22Rv1 (cell line): Measurements from ENCODE around the gene SUGP2.
A peak's percentile ranks its signal among the peaks of the same experiment; 100 is the strongest.

ENCODE experiments used
- H3K27ac ChIP-seq: fragments of 450-650 bp; 2 replicates; pipeline ENCODE4 v1.5.1; 2017
- ZFX ChIP-seq: fragments of 450-650 bp; IDR thresholded peaks from 2 replicates; pipeline ENCODE4 v1.6.1; 2017; ENCODE audit warnings: antibody characterized with exemption, borderline replicate concordance
- TF ChIP-seq, protein P1 (sequence below): fragments of 450-650 bp; IDR thresholded peaks from 2 replicates; pipeline ENCODE4 v1.5.1; 2017; ENCODE audit warnings: mild to moderate bottlenecking

SUGP2 gene

DNA sequence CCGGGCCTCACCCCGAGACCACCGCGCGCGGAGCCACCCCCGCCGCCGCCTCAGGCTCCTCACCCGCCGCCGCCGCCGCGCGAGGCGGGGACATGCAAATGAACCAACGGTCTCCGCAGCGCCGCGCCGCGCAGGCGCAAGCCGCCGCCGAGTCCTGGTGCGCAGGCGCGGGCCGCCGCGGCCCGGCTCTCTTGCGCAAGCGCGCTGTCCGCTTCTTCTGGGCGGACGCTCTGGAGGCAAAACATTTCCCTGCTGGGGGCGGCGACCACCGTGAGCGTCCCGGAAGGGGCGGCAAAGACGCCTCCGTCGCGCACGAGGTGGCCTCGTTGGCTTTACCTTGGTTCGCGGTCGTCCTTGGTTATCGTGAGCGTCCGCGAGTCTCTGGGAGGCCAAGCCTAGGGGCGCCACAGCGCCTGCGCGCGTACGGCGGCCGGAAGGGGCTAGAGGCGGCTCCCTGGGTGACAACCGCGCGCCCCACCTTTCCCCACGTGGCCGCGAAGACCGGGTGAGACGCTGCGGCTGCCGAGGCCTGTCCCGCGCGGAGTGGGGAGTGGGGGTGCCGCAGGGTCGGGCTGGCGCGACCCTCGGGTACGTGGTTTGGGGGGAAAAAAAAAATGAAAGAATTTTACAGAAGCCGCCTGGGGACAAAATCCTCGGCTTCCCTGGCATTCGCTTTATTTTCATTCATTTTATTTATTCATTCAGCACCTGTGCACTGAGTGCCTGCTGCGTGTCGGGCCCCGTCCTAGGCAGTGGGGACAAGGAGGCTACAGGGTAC, at the start of gene SUGP2, which contains the start of gene ARMC6:
Gene SUGP2 (minus strand): TSS at position 92 of the 778 bp plus-strand sequence. CDS start 2,446 bp downstream, outside the sequence.
Gene ARMC6 (plus strand): TSS at position 178 of the 778 bp plus-strand sequence. CDS start 607 bp downstream, outside the sequence.
- peak within 1 kb of the TSS; percentile 94 for H3K27ac ChIP-seq
- TF ChIP-seq ZFX = no peak
- TF ChIP-seq, protein P1, sequence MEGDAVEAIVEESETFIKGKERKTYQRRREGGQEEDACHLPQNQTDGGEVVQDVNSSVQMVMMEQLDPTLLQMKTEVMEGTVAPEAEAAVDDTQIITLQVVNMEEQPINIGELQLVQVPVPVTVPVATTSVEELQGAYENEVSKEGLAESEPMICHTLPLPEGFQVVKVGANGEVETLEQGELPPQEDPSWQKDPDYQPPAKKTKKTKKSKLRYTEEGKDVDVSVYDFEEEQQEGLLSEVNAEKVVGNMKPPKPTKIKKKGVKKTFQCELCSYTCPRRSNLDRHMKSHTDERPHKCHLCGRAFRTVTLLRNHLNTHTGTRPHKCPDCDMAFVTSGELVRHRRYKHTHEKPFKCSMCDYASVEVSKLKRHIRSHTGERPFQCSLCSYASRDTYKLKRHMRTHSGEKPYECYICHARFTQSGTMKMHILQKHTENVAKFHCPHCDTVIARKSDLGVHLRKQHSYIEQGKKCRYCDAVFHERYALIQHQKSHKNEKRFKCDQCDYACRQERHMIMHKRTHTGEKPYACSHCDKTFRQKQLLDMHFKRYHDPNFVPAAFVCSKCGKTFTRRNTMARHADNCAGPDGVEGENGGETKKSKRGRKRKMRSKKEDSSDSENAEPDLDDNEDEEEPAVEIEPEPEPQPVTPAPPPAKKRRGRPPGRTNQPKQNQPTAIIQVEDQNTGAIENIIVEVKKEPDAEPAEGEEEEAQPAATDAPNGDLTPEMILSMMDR = no peak

DNA sequence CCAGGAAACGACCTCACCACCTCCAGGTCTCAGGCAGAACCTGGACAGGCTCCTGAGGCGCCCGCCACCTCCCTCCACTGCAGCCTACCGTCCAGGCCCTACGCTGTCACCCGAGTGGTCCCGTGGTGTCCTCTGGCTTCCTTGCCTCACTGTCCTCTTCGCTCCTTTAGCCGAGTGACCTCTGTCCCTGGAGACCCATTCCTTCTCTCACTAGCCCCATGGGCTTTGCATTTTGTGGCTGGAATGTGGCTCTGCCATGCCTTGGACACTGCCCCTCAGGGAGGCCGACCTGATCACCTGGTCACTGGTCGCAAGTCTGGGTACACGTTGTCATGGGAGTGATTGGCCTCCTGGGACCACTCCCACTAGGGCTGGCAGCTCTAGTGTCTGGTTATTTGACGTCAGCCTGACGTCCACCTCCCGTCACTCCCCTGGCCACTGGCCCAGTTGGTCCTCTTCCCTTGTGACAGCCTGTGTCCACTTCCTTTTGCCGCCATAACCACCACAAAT, 48.4 kb upstream of the SUGP2 start:
- no peak overlapping the region for H3K27ac ChIP-seq
- TF ChIP-seq, protein P1 = no peak
- no peak for TF ChIP-seq ZFX

DNA sequence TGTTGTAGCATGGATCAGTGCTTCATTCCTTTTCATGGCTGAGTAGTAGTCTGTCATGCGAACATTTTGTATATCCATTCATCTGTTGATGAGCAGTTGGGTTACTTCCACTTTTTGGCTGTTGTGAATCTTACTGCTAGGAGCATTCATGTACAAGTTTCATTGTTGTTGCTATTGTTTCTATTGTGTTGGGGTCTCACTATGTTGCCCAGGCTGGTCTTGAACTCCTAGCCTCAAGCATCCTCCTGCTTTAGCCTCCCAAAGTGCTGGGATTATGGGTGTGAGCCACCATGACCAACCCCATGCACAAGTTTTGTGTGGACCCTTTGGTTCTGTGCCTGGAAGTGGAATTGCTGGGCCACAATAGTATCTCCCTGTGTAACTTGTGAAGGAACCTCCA, 46.3 kb upstream of the SUGP2 start:
- H3K27ac ChIP-seq = no peak overlapping the region
- TF ChIP-seq, protein P1 = no peak
- no peak for TF ChIP-seq ZFX

DNA sequence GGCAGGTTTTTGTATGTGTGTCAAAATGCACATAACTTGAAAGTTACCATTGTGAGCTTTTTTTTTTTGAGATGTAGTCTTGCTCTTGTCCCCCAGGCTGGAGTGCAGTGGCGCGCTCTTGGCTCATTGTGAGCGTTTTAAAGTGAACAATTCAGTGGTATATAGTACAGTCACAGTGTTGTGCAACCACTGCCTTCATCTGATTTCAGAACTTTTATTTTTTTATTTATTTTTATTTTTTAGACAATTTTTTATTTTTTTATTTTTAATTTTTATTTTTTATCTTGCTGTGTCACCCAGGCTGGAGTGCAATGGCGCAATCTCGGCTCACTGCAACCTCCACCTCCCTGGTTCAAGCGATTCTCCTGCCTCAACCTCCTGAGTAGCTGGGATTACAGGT, 45.5 kb upstream of the SUGP2 start:
- H3K27ac ChIP-seq = no peak overlapping the region
- TF ChIP-seq ZFX = no peak
- TF ChIP-seq, protein P1 = no peak

DNA sequence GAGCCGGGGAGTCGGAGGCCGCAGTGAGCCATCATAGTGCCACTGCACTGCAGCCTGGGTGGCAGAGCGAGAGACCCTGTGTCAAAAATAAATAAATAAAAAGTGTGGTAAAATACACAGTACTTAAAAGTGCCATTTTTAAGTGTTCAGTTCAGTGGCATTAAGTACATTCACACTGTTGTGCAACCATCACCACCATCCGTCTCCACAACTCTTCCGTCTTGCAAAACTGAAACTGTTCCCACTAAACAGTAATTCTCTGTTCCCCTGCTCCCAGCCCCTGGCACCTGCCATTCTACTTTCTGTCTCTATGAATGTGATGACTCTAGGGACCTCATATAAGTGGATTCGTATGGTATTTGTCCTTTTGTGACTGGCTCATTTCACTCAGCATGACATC, 43.8 kb upstream of the SUGP2 start:
- no peak for TF ChIP-seq ZFX
- TF ChIP-seq, protein P1 = no peak
- no peak overlapping the region for H3K27ac ChIP-seq

DNA sequence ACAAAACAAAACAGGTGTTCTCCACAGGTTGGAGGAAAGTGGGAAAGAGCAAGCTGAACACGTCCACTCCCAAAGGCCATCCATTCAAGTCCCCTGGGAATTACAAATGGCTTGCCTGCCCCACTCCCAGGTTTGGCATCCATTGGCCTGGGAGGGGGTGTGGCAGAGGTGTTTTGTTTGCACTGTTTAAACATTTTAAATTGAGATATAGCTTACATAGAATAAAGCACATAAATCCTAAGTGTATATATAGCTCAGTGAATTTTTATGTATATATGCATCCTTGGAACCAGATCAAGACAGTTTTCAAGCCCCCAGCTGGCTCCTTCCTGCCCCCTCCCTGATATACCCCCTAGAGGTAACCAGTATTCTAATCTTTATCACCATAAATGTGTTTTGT, 43.2 kb upstream of the SUGP2 start:
- H3K27ac ChIP-seq = no peak overlapping the region
- TF ChIP-seq ZFX = no peak
- TF ChIP-seq, protein P1 = no peak

DNA sequence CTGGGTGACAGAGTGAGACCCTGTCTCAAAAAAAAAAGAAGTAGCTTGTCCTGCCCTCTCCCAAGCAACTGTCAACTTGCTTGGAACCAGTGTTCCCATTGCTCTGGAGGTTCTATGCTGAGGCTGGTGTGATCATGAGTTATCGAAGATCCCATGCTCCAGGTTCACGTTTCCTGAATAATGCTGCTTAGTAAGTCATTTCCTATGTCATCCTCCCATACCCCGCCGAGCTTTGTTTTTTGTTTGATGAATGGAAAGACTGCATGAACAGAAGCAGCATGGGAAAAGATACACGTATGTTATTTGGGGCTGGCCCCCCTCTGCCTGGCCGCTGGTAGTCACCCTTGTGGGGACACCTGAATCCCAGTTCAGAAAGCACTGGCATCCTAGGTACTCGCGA, 41.8 kb upstream of the SUGP2 start:
- no peak for TF ChIP-seq ZFX
- TF ChIP-seq, protein P1 = no peak
- H3K27ac ChIP-seq = no peak overlapping the region
